Measurements from ENCODE around the gene RPL11.

DNA sequence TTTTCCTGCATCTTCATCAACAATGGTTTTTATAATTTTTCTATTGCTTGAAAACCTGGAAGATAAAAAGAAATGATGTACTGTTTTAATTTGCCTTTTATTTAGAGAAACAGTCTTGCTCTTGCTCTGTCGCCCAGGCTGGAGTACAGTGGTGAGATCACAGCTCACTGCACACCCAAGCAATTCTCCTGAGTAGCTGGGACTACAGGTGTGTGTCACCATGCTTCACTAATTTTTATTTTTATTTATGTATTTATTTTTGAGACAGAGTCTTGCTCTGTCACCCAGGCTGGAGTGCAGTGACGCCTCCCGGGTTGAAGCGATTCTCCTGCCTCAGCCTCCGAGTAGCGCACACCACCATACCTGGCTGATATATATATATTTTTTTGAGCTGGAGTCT is 43.0 kb upstream of the RPL11 start:
- TF ChIP-seq, protein P1, sequence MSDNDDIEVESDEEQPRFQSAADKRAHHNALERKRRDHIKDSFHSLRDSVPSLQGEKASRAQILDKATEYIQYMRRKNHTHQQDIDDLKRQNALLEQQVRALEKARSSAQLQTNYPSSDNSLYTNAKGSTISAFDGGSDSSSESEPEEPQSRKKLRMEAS (IDR thresholded peaks at IDR 0.05): no peak
- TF ChIP-seq, protein P2, sequence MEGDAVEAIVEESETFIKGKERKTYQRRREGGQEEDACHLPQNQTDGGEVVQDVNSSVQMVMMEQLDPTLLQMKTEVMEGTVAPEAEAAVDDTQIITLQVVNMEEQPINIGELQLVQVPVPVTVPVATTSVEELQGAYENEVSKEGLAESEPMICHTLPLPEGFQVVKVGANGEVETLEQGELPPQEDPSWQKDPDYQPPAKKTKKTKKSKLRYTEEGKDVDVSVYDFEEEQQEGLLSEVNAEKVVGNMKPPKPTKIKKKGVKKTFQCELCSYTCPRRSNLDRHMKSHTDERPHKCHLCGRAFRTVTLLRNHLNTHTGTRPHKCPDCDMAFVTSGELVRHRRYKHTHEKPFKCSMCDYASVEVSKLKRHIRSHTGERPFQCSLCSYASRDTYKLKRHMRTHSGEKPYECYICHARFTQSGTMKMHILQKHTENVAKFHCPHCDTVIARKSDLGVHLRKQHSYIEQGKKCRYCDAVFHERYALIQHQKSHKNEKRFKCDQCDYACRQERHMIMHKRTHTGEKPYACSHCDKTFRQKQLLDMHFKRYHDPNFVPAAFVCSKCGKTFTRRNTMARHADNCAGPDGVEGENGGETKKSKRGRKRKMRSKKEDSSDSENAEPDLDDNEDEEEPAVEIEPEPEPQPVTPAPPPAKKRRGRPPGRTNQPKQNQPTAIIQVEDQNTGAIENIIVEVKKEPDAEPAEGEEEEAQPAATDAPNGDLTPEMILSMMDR (IDR thresholded peaks at IDR 0.05; ENCODE audit: low read depth, low read length, missing input control): no peak
- TF ChIP-seq GABPA (IDR thresholded peaks at IDR 0.05 in 1 of 2, conservative IDR thresholded peaks at IDR 0.05 in 1 of 2) (no peak), TAF1 (conservative IDR thresholded peaks at IDR 0.05) (no peak)
- TF ChIP-seq, protein P3, sequence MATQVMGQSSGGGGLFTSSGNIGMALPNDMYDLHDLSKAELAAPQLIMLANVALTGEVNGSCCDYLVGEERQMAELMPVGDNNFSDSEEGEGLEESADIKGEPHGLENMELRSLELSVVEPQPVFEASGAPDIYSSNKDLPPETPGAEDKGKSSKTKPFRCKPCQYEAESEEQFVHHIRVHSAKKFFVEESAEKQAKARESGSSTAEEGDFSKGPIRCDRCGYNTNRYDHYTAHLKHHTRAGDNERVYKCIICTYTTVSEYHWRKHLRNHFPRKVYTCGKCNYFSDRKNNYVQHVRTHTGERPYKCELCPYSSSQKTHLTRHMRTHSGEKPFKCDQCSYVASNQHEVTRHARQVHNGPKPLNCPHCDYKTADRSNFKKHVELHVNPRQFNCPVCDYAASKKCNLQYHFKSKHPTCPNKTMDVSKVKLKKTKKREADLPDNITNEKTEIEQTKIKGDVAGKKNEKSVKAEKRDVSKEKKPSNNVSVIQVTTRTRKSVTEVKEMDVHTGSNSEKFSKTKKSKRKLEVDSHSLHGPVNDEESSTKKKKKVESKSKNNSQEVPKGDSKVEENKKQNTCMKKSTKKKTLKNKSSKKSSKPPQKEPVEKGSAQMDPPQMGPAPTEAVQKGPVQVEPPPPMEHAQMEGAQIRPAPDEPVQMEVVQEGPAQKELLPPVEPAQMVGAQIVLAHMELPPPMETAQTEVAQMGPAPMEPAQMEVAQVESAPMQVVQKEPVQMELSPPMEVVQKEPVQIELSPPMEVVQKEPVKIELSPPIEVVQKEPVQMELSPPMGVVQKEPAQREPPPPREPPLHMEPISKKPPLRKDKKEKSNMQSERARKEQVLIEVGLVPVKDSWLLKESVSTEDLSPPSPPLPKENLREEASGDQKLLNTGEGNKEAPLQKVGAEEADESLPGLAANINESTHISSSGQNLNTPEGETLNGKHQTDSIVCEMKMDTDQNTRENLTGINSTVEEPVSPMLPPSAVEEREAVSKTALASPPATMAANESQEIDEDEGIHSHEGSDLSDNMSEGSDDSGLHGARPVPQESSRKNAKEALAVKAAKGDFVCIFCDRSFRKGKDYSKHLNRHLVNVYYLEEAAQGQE (IDR thresholded peaks at IDR 0.05): no peak
